Glomerular endothelial cell (primary cell): ENCODE results near the gene RASA3. TPM values are rescaled to one million over a fixed set of nuclear protein-coding genes. Genes with fewer than 3 reads are reported as not detected.
"Not testable (repeated sequence)": the region's sequence is repeated elsewhere in the genome, so short reads cannot be mapped to it uniquely, and the experiment has no call there.

Source experiments
- DNase-seq: peaks from one replicate; pipeline ENCODE4 v3.0.0-alpha.2; 2011; ENCODE audit warnings: low read depth, low spot score; ENCODE audit errors: extremely low read depth
- total RNA-seq: library from RNA; depleted of rRNA; stranded (reverse); fragments of >200 nt; gene quantifications from 2 replicates; pipeline ENCODE4 v1.2.3, GENCODE V29; 2015

Gene RASA3
- total RNA-seq, 1 donor from 2014 or later: 73.2 TPM

DNA sequence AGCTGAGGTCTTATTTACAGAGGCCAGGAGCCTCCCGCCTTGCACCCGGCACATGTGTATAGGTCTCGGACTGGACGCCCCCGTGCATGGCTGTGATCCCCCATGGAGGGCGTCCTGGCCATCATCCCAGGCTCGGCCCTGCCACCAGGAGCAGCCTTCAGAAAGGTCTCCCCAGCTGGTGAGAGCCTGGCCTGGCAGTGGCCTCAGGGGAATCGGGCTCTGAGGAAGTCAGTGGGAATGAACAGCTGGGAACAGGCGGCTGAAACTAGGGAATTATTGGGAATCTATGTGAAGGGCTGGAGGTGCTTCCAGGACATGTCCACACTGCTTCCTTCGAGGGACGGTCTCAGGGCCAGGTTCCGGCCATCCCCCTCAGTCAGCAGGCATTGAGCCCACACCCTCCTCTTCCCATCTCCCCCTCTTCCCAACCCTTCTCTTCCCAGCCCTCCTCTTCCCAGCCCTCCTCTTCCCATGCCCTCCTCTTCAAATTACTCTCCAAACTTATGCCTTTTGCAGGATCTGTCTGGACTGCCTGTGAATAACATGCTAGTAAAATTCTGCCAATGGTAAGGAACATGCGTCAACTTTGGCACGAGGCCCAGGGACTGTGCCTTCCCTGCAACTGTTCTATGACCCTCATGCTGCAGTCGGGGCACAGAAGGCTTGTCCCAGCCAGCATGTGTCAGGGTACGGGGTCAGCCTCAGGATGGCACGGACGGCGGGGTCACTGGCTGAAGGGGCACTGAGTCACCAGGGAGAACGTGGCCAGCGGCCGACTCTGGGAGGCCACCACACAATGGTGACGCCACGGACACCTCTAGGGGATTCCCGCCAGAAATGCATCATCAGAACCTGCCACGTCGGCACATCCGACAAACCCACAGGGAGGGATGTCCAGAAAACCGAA is 134.3 kb downstream of the RASA3 start:
- DNase-seq: no peak

DNA sequence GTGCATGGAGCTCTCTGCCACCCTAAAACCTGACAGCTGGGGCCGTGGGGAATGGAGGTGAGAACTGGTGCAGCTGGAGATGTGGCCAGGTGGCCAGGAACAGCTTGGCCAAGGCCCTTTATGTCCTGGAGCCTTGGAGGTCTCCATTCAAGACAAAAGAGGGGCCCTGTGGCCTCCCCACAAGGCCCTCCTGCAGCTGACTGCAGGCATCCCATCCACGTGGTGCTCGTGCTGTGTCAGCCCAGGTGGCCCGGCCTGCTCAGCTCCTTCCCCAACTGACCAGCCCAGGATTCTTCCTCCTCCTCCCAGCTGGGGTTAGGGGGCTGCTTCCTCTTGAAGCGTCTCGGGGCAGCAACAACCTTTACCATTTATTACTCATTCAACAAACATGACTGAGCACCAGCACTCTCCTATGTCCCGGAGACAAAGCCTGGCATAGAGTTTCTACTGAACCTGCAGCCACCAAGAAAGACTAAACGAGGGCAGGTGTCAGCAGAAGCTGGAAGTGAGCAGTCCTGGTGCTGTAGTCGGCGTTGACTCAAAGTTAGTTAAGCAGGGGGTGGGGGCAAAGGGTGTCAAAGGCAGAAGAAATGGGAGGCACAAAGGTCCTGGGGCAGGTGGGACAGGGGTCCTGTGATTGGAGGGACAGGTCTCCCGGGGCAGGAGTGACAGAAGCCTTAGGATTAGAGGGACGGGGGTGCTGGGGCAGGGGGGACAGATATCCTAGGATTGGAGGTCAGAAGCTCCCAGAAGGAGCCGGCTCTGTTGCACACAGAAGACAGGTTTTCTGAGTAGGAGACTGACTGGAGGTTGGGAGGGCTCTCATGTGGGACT is 135.3 kb downstream of the RASA3 start:
- DNase-seq: no peak

DNA sequence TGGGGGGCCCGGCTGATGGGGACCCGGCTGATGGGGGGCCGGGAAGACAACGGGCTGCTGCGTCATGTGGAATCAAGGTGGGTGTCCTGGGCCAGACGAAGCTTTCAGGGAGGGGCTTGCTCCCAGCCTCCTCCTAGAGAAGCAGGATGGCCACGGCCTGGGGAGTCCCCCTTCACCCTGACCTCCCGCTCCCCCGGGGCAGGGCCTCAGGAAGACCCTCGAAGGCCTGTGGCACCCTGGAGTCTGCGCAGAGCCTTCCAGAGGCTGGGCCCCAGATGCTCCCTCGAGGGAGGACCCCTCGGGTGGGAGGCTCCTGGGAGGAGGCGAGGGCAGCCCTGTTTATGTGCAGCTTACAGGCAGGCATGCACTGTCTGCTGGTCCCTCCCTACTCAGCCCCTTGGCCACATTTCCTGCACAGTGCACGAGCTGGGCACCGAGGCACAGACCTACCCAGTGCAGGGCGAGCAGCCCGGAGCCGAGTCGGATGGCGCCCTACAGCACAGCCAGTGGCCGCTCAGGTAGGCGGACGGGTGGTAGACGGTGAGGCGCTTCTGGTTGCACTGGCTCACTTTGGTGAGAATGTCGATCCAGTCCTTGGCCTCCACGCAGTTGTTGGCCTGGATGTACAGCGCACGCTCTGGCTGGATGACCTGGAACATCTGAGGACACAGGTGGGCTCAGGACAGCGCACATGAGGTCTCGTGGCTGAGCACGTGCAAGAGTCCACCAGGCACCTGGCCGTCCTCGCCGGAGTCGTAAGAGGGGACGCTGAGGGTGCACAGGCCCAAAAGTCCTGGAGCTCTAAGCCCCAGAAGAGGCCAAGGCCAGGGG is 136.1 kb downstream of the RASA3 start:
- no peak for DNase-seq

DNA sequence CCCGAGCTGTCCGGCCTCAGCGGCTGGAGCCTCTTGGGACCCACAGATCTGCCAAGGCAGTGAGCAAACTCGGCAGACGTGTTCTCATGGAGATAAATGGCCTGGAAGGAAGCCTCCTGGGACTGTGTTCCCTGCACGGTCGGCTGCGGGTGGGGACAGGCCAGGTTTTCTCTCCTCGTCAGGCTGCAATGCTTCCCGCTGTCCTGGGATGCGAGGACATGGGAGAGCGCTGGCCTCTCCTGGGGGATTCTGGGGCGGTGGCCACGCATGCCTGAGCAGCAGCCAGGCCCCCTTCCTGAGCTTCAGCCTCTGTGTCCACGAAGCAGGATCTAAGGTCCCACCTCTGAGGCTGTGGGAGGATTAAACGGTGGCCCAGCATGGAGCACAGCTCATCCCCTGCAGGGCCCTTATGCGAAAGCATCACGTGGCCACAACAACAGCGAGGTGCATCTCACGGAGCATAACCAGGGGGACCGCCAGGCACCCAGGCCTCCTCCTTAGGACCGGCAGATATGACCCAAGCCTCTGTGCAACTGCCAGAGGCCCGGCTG is 137.3 kb downstream of the RASA3 start:
- no peak for DNase-seq

DNA sequence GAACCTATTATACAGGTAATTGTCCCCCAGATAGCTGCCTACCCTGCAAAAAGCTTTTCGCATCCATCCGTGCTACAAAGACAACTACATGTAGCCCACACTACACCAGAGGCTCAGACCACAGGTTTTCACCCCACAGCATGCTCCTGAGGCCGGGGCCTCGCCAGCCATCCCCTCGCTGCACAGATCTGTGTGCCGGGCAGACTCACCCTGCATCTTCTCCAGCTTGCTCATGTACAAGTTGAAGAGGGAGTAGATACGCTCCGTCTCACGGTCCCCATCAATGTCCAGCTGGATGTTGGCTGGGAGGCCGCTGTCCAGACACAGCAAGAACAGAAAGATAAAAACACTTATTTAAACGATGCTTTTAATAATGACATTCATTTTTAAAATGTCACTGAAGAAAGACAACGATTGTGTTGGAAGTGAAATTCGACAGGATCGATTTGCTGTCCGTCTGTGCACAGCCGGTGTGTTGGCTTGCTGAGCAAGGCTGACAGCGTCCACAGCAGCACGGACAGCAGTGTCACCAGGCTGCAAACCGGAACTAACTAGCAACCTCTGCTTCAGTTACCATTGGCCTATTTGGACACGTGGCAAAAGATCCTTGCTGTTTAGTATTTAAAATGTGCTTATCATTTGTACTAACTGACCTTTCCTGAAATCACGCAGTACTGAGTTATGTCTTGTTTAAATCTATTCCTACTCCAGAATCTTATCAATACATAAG is 140.0 kb downstream of the RASA3 start:
- DNase-seq: no peak

DNA sequence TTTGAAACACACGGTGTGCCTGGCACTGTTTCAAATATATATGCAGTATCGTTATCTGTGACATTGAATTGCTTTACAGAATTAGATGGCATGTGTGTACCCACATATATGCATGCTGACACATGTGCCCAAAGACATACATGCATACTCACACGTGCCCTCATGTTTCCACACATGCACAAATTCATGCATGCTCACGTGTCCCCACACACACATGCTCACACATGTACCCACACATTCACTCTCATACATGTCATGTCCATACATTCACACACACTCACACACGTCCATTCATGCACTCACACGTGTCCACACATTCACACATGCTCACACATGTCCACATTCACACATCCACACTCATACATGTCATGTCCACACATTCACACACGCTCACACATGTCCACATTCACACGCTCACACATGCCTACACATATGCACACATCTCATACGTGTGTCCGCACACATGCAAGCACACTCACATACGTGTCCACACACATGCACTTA is 140.7 kb downstream of the RASA3 start:
- no peak for DNase-seq

DNA sequence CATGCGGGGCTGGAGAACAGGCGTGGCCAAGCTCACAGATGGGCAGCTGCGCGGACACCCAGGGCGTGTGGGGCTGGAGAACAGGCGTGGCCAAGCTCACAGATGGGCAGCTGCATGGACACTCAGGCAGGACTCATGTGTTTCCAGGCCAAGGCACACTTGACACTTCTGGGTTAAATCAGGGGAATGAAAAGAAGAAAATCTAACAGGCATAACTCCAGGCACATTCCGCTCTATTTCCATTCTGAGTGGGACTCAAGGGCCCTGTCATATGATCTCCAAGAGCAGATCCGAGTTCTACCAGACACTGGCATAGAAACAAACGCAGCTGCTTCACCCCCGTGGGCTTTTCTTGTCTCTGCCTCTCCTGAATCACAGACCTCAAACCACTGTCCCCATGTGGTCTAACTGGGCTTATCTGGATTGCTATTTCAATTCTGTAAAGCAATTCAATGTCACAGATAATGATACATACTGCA is 141.2 kb downstream of the RASA3 start:
- DNase-seq: no peak

DNA sequence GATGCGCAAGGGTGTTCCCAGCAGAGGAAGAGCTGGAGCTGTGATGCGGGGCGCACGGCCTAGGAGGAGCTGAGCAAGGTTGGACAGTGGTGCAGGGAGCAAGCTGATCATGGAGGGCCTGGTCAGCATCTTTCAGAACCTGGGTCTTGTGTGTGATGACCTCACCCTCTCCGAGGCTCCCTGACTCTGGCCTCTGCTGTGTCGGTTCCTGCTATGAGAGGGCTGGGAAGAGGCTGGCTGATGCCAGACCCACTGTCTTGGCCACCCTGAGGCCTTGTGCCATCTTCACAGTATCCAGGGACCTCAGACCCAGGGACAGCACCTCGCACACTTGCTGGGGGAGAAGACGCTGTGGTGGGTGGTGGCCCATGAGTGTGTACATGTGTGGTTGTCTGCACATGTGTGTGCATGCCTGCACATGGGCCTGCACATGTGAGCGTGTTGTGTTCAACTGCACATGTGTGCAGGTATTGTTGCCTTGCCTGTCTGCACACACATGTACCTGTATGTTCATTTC is 142.0 kb downstream of the RASA3 start:
- no peak for DNase-seq

DNA sequence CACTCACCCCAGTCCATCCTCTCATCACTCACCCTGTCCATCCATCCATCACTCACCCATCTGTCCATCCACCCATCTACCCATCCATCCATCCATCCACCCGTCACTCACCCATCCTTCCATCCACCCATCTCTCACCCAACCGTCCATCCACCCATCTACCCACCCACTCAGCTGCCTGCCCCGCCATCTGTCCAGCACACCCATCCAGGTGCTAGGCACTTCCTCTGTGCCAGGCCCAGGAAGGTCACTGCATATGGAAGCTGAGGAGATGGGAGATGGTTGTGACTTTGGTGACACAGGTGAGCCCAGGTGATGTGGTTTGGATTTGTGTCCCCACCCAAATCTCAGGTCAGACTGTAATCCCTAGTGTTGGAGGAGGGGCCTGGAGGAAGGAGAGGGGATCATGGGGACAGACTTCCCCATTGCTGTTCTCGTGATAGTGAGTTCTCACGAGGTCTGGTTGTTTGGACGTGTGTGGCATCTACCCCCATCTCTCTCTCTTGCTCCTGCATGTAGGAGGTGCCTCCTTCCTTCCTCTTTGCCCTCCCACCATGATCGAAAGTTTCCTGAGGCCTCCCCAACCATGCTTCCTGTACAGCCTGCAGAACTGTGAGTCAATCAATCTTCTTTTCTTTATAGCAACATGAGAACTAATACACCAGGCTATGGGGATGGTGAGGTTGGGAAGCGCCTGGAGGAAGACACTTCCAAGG is 142.7 kb downstream of the RASA3 start:
- no peak for DNase-seq

DNA sequence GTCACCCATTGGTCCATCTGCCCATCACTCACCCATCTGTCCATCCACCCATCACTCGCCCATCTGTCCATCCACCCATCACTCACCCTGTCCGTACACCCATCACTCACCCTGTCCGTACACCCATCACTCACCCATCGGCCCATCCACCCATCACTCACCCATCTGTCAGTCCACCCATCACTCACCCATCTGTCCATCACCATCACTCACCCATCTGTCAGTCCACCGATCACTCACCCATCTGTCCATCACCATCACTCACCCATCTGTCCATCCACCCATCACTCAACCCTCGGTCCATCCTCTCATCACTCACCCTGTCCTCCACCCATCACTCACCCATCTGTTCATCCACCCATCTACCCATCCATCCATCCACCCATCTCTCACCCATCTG is 143.6 kb downstream of the RASA3 start:
- DNase-seq: not testable (repeated sequence)

DNA sequence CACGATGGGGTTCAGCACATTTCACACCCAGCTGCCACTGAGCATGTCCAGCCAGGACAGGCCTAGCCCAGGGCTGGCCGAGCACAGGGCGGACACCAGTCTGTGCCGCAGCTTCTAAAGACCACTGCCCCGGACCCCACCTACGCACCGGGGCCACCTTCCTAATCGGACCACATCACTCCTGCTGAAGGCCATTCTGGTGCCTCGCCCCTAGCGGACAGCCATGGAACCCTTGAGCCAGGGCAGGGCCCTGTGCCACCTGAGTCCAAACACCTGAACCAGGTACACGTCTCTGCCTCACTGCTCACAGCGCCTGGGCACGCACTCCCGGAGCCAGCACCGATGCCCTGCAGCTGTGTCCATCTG is 150.1 kb downstream of the RASA3 start:
- DNase-seq: no peak

DNA sequence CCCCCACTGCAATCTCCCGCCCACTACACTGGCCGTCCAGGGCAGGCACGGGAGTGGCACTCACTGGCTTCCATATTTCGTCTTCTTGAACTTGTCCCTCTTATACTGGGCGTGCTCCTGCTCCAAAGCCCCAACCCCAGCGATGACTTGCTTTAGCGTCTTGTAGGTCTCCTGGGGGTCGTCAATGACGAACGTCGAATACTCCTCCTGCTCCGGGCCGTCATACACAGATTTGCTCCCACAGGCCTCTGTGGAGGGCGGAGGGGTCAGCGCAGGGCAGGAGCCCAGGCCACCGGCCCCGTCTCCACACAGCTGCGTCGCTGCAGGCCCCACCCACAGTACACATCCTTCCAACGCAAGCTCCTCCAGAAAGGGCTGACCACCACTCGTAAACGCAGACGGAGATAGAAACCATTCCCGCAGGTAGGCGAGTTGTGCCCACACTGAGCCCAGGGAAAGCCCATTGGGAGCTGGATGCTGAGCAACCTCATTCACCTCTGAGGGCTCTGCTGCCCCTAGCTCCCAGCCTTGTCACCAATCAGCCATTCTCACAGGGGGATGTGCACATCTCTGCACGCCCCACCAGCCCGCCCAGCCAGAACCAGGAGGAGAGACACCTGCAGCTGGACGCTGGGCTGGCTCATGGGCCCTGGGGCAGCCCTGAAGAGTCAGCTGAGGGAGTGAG is 150.7 kb downstream of the RASA3 start:
- DNase-seq: no peak

DNA sequence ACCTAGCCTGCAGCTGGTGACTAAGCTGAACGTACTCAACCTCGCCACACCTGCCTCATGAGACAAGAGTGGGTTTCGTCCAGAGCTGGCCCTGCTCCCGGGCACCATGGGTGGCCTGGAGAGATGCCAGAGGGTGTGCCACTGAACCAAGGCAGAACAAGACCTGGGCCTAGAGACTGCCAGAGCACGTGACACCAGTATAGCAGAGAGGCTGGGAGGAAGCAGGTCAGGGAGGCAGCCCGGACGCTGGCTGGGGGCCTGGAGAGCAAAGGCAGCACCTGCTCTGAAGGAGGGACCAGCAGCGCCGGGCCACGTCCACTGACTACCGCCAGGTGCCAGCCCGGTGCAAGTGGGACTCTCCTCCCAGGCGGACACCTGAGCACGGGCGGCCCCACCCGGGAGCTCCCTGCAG is 151.2 kb downstream of the RASA3 start:
- no peak for DNase-seq

DNA sequence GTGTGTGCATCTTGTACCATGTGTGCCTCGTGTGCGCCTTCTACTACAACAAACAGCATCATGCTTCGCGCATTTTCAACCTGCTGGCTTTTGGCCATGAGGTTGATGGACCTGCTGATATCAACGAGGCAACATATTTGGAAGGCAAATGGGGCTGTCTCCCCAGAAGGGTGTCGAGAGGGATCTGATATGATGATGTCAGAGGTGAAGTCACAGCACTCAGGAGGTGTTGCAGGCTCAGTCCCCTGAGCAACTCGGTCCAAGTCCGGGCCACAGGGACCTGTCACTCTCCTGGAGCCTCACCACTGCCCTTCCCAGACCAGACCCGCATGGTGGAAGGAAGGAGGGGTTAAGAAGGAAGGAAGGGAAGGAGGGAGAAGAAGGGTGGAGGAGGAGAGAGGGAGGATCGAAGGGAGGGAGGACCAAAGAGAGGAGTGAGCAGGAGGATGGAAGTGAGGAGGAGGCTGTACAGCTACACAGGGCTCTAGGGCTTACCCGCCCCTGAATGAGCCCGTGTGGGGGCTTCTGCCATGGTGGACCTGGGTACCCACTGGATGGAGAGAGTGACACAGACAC is 151.8 kb downstream of the RASA3 start:
- DNase-seq: no peak

DNA sequence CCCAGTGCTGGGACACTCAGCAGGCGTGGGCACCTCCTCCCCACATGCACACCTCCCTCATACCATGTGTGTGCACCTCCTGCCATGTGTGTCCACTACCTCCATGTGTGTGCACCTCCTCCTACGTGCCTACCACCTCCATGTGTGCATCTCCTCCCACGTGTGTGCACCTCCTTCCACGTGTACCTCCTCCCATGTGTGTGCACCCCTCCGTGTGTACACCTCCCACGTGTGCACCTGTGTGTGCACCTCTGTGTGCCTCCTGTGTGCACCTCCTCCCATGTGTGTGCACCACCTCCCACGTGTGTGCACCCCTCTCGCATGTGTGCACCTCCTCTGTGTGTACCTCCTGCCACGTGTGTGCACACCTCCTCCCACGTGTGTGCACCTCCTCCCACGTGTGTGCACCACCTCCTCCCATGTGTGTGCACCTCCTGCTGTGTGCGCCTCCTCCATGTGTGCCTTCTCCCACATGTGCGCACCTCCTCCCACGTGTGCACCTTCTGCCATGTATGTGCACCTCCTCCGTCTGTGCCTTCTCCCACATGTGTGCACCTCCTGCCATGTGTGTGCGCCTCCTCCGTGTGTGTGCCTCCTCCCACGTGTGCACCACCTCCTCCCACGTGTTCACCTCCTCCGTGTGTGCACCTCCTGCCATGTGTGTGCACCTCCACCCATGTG is 152.5 kb downstream of the RASA3 start:
- DNase-seq: no peak

DNA sequence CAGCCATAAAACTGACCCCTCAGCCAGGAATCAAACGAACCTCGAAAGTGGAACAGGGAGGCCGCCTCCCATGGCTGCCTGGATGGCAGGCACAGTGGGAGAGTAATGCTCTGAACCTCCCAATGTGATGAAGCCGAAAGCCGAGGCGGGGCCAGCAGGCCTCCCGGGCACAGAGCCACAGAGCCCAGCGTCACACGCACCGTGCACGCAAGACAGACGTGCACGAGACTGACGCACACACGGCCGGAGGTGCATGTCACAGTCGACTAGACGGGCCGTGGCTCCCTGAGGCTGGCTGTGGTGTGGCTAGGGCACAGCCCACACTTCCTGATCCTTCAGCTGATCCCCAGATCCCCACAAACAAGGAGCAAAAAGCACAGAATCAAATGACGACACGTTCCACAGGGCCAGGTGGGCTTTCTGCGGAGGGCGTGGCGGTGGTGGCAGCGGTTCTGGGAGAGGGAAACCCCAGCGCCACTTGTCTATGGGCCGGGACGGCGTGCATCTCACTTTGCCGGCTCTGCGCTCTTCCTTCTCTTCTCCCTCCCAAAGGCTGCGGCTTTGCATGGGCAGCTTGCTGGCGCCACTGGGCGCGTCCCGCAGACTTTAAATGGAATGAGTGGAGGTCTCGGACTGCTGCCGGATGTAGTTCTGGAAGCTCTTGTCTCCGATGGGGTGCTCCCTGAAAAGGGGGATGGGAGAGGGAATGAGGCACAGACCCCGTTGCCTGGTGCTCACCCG is 153.5 kb downstream of the RASA3 start:
- DNase-seq: no peak

DNA sequence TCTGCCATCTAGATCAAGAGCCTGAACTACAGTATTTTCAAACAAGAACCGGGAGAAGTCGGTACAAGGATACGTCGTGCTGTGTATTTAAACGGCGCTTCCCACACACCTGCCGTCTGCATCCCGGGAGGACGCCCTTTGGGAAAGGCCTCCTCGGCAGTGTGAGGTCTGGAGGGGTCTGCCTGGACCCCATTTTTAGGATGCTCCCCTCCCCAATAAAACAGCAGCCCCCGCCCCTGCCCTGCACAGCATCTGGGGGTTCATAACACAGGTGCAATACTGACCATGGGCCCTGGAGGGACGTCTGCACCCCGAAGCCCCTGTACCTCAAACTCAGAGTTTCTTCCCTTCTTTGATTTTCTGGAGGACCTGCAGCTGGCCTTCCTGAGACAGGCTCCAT is 154.4 kb downstream of the RASA3 start:
- DNase-seq: no peak
